PFSK-1 (cell line): ENCODE results near the gene BASP1.

Source experiments
- POLR2AphosphoS5 ChIP-seq: IDR thresholded peaks from 2 replicates; pipeline ENCODE4 v1.6.1; 2012; ENCODE audit warnings: low read depth, mild to moderate bottlenecking, control low read depth, low read length, moderate library complexity
- REST ChIP-seq, 2 experiments: IDR thresholded peaks; 2 replicates each; pipeline versions ENCODE4 v1.6.1 to v1.8.0; 2011 to 2012; ENCODE audit warnings: low read depth in 2 of 2, low read length in 2 of 2, control low read depth in 1 of 2, inconsistent platforms in 1 of 2, mild to moderate bottlenecking in 1 of 2, moderate library complexity in 1 of 2; ENCODE audit not compliant: insufficient read depth in 1 of 2
- TAF1 ChIP-seq: IDR thresholded peaks from 2 replicates; pipeline ENCODE4 v1.6.1; 2012; ENCODE audit warnings: low read length, control low read depth, borderline replicate concordance; ENCODE audit not compliant: insufficient read depth

GRCh38 chr5:17283121-17283415 lies 65.6 kb downstream of the BASP1 start:
- TF ChIP-seq POLR2AphosphoS5: no peak
- no peak for TF ChIP-seq TAF1
- TF ChIP-seq REST (IDR thresholded peaks at IDR 0.05; ENCODE audit: insufficient read depth in 1 of 2, low read depth in 2 of 2, low read length in 2 of 2): no peak
